Gastroesophageal sphincter (tissue), 3 donors: Measurements from ENCODE around the gene CTLA4.

ENCODE experiments used
- CTCF ChIP-seq, 4 experiments: fragments of 200-600 bp in 2 of 4; fragments of 450-650 bp in 2 of 4; sonication (generic) in 1 of 4; IDR thresholded peaks; one replicate each; pipeline ENCODE4 v1.5.1; 2017 to 2019; ENCODE audit warnings: antibody characterized with exemption in 4 of 4, mild to moderate bottlenecking in 2 of 4, moderate library complexity in 2 of 4
- POLR2AphosphoS5 ChIP-seq: sonication (generic); formaldehyde crosslinking; IDR thresholded peaks from one replicate; pipeline ENCODE4 v1.6.1; 2017; ENCODE audit warnings: antibody characterized with exemption

GRCh38 chr2:203853722-203854121, 13.8 kb upstream of the CTLA4 start:
- TF ChIP-seq CTCF (IDR thresholded peaks at IDR 0.05) (no peak), POLR2AphosphoS5 (no peak)
